Skin epidermis (tissue), 12 donors: ENCODE measurements around the gene VPS26B.
"Not testable (repeated sequence)": the region's sequence is repeated elsewhere in the genome, so short reads cannot be mapped to it uniquely, and the experiment has no call there.

Source experiments
- H3K27ac ChIP-seq, 21 experiments: fragments of 200-600 bp; sonication (generic) in 11 of 21; one replicate each; pipeline ENCODE4 v1.5.0; 2020; ENCODE audit warnings: mild to moderate bottlenecking in 3 of 21, inconsistent platforms in 2 of 21, moderate library complexity in 2 of 21
- H3K4me3 ChIP-seq, 7 experiments: fragments of 200-600 bp; sonication (generic) in 2 of 7; one replicate each; pipeline ENCODE4 v1.5.0; 2020; ENCODE audit warnings: inconsistent platforms in 2 of 7, mild to moderate bottlenecking in 2 of 7, moderate library complexity in 1 of 7

Gene VPS26B

DNA sequence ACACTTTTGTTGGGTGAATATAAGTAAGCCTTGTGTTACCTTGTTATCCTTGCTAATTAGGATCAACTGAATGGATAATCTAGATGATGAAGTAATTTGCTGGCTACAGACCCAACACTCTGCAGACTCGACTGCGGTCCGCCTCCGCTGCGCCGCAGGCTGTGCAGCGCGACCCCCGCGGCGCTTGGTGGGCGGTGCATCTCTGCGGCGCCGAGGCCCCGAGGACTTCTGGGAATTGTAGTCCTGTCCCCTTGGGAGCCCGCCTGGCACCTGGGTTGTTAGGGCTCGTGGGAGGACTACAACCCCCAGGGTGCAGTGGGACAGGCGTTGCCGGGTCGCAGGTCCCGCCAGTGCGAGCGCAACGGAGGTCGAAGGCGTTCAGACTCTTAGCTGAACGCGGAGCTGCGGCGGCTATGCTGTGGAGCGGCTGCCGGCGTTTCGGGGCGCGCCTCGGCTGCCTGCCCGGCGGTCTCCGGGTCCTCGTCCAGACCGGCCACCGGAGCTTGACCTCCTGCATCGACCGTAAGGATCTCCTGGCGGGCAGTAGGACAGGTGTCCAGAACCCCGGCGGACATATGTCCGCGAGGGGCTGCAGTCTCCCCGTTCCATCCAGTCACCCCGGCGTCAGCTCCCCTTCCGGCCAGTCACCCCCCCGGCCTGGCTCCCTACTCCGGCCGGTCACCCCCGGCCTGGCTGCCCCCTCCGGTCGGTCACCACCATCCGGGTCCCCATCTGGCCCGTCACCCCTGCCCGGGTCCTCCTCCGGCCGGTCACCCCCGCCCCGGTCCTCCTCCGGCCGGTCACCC is 28.9 kb downstream of the VPS26B start, which contains the start of the genes ACAD8 and THYN1:
Gene ACAD8, plus strand, starts transcription at position 381 of the 806 bp plus-strand sequence. Its CDS starts 33 bp downstream, at position 414.
Gene THYN1, minus strand, starts transcription at position 165 of the 806 bp plus-strand sequence. CDS start 470 bp downstream, outside the sequence.
- Histone ChIP-seq H3K27ac (peak within 1 kb of the TSS; percentile 37 to 93 (median 83)), H3K4me3 (peak within 1 kb of the TSS; percentile 63 to 97 (median 90))

DNA sequence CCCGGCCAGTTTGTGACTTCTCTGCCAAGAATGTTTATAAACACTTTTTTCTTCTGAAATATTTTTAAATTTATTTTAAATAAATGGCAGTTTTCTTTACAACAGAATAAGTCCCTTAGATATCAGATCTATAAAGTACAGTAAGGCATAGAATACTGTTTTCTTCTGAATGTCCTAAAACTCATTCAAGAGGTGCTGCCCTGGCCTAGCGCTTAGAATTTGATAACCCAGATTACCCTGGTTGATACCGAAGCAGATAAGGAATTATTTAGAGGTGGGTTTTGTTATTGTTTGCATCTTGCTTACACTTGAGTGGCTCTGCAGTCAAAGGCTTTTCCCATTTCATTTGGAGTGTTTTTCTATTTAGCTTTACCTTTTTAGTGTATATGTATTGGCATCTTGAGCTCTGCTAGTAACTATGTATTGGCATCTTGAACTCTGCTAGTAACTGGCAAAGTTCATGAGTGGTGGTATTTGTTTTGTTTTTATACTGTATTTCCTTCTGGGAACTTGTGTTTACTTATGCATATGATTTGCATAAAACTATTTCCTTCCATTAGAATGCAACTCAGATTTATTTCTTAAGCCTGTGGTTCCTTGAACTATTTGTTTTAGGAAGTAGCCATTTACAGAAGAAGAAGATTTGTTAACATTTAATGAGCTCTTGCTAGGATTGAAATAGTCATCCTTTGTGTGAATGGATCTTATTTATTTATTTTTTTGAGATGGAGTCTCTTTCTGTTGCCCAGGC is 30.1 kb downstream of the VPS26B start:
- Histone ChIP-seq H3K27ac (peak overlapping the region in 1 of 21 experiments; percentile 83), H3K4me3 (peak overlapping the region in 6 of 7 experiments; percentile 63 to 97 (median 90))

DNA sequence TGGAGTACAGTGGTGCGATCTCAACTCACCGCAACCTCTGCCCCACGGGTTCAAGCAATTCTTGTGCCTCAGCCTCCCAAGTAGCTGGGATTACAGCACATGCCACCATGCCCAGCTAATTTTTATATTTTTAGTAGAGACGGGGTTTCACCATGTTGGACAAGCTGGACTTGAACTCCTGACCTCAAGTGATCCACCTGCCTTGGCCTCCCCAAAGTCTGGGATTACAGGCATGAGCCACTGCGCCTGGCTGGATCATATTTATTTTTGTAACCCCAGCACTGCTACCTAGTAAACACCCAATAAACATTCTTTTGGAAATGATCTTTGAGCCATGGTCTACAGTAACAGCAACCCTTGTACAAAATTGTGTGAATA is 30.7 kb downstream of the VPS26B start:
- not testable (repeated sequence) for H3K27ac ChIP-seq, H3K4me3 ChIP-seq

DNA sequence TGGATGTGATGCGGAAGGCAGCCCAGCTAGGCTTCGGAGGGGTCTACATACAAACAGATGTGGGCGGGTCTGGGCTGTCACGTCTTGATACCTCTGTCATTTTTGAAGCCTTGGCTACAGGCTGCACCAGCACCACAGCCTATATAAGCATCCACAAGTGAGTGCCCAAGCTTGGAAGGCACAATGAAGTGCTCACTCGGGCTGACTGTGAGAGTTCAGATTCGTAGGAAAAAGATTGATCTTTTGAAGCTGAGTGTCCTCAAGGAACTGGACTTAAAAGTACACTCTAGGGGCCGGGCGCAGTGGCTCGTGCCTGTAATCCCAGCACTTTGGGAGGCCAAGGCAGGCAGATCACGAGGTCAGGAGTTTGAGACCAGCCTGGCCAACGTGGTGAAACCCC is 32.6 kb downstream of the VPS26B start:
- Histone ChIP-seq H3K27ac (no peak overlapping the region), H3K4me3 (no peak overlapping the region)

DNA sequence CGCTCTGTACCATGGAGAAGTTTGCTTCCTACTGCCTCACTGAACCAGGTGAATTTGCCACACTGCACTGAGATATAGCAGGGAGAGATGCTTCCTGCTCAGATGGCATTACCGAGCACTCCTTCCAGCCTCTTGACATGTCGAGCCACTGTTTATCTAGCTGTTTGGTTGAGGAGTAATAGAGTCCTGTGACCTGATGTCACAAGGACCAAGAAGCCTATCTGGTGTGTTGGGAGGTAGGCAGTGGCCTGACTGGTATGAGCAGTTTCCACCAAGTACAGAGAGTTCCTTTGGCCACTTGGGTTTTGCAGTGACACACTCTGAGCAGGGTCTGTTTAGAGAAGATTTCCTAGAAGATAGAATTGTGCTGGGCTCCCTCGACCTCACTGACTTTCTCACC is 34.1 kb downstream of the VPS26B start:
- H3K27ac ChIP-seq = peak overlapping the region in 2 of 21 experiments; percentile 4 to 45

DNA sequence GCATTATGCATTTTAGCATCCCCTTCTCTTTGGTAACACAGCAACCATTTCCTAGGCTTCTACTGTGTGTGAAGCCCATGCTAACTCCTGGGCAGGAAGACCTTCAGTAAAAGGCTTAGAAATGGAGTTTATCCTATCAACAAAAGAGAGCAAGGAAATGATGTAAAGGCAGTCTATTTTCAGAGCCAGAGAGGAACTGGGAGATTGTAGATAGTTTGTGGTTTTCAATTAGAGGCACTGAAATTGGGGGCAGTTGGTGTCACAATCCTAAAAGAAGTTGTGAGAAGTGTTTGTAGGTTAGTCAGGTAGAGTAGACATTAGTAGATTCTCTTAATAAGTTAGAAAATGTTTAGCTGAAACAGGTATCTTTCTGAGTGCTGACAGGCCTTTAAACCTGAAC is 36.0 kb downstream of the VPS26B start:
- no peak overlapping the region for H3K4me3 ChIP-seq
- H3K27ac ChIP-seq = no peak overlapping the region

More for the DNA sequence above, 34.1 kb downstream of the VPS26B start:
- H3K4me3 ChIP-seq = no peak overlapping the region

DNA sequence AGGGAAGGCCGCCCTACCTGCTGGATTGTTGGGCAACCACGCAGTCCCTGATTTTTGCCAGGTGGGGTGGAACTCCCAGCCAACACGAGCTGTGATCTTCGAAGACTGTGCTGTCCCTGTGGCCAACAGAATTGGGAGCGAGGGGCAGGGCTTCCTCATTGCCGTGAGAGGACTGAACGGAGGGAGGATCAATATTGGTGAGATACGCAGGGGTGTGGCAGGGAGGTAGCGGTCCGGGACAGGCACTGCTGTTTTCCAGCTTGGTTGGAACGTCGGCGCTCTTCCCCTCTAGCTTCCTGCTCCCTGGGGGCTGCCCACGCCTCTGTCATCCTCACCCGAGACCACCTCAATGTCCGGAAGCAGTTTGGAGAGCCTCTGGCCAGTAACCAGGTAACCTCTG is 36.5 kb downstream of the VPS26B start:
- Histone ChIP-seq H3K4me3 (no peak overlapping the region), H3K27ac (no peak overlapping the region)

DNA sequence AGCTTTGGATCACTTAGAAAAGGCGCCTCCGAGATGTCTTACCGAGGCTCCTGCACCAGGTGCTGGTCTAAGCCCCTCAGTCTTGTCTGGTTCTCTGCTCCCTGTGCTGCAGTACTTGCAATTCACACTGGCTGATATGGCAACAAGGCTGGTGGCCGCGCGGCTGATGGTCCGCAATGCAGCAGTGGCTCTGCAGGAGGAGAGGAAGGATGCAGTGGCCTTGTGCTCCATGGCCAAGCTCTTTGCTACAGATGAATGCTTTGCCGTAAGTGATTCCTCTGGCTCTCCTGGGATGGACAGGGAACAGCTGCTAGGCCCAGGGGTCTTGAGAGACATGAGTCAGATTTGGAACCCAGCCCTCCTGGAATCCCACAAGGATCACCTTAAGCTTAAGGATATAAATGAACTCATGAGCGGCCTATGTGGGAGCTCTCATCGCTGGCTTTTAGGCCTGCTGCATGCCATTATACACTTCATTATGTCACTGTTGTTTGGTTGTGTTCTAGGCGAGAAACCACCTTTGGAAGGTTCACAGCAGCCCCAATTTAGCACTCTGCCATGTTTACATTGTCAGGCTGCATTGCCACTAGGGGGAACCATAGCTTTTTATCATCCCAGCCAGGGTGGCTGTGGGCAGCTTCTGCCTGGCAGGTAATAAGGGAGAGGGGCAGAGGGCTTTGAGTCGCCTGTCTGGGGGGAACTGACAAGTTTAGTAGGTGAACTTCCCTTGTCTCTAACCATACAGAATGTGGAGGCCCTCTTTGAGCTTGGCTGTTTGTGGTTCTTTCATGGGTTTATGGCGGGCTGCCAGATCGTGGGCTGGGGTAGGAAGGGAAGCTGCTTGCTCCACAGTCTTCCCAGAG is 37.4 kb downstream of the VPS26B start:
- no peak overlapping the region for H3K27ac ChIP-seq

DNA sequence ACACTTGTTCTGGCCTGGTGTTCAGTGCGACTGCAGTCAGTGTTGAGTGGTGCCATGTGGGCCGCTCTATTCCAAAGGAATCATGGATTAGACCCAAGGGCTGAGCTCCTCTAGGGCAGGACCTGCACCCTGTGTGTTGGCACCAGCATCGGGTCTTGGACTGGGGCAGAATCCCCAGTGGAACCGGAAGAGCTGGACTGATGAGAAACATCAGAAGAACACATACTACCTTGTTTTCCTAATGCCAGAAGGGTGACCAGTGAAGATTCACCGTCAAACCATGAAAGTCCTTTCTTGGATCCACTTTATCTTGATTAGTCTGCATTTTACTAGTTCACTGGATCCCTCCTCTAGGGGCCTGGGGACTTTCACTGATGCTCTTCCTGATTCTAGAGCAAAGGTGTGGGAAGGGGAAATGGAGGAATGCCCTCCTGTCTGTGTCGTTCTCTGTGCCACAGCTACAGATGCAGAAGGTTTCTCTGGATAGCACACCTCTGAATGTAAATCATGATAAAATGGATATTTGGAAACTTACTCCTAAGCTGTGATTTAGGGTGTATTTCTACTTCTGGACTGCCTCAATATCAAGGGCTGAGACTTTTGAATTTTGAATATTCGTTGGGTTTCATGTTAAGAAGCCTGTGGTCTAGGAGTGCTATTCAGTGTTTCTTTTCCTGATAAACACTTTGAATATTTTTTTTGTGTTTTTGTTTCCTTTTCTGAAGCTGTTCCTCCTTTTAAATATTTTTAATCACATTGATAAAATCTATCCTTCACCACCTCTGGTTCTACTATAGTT is 40.7 kb downstream of the VPS26B start:
- Histone ChIP-seq H3K27ac (peak overlapping the region in 1 of 21 experiments; percentile 11), H3K4me3 (no peak overlapping the region)

More for the DNA sequence above, 37.4 kb downstream of the VPS26B start:
- H3K4me3 ChIP-seq = no peak overlapping the region

DNA sequence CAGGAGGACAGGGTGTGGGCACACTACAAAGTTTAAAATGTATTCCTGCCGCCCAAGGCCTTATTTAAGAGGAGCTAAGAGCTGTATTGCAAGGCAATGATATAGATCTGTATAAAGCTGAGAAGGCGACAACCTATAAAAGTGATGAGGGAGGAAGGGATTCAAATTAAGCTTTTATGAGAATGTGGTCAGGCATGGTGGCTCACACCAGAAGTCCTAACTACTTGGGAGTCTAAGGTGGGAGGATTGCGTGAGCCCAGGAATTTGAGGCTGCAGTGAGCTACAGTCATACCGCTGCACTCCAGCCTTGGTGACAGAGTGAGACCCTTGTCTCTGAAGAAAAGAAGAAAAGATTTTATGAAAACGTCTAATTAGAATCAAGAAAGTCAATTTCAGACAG is 42.0 kb downstream of the VPS26B start:
- peak overlapping the region in 10 of 21 experiments; percentile 5 to 62 (median 27) for H3K27ac ChIP-seq
- H3K4me3 ChIP-seq = no peak overlapping the region

DNA sequence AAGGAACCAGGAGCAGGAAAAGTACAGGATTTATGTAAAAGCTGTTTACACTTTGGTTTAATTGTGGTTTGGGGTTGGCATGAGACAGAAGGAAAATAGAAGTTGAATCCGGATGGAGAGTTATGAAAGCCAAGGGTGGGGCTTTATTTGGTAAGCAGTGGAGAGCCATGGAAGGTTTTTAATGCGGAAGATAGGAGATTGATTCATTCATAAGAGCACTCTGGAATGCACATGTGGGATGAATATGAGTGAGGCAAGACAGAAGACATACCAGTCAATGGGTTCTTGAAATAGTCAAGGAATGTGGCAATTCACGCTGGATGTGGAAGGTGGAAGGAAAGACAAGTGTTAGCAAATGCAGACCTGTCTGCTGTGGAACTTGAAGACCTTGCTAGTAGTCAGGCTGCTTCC is 42.4 kb downstream of the VPS26B start:
- Histone ChIP-seq H3K4me3 (no peak overlapping the region), H3K27ac (peak overlapping the region in 12 of 21 experiments; percentile 5 to 69 (median 38))

DNA sequence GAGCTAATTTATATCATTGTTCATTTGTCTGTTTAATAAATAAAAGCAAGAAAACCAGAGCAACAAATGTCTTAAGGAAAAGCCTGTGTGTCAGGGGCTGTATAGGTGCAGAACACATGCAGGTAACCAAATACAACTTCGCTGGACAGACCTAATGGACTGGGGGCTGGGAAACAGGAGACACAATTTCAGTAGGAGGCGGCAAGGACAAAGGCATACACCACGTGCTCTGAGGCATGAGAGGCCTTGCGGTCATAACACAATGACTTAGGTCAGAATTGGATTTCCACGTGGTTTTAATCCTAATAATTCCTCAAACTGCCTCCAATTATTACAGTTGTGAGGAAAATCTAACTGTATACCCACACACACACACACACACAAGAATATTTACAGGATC is 43.0 kb downstream of the VPS26B start:
- Histone ChIP-seq H3K27ac (peak overlapping the region in 12 of 21 experiments; percentile 5 to 69 (median 22)), H3K4me3 (no peak overlapping the region)

DNA sequence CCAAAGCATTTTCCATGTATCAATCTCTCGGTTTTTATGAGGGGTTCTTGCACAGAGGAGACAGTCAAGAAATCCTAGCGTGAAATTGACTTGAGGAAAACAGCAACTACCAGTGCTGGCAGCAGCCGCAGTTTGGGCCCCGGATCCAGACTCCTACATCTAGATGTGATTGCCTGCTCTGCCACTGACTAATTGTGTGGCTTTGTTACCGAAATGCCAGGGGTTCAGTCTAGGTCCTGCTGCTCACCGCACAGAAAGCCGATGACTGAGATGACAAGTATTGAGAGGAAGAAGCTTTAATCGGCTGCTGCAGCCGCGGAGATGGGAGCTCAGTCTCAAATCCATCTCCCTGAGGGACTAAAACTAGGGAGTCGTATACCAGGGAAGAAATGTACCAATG is 43.5 kb downstream of the VPS26B start:
- Histone ChIP-seq H3K27ac (peak overlapping the region in 6 of 21 experiments; percentile 5 to 69 (median 36)), H3K4me3 (no peak overlapping the region)

DNA sequence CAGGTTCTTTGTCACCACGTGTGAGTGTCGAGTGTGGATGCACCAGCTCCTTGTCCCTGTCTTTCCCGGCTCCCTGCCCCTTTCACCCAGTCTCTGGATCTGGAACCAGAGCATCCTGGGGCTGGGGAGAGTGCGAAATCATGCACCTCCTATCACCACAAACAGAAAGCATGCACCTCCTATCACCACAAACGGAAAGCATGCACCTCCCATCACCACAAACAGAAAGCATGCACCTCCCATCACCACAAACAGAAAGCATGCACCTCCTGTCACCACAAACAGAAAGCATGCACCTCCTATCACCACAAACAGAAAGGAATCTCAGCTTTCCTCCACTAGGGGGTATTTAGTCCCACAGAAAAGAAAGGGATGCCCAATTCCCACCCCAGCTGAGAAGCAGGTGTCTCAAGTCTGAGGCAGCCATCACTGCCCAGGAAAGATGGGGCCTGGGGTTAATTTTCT is 45.8 kb downstream of the VPS26B start:
- Histone ChIP-seq H3K27ac (peak overlapping the region in 1 of 21 experiments; percentile 40), H3K4me3 (no peak overlapping the region)

DNA sequence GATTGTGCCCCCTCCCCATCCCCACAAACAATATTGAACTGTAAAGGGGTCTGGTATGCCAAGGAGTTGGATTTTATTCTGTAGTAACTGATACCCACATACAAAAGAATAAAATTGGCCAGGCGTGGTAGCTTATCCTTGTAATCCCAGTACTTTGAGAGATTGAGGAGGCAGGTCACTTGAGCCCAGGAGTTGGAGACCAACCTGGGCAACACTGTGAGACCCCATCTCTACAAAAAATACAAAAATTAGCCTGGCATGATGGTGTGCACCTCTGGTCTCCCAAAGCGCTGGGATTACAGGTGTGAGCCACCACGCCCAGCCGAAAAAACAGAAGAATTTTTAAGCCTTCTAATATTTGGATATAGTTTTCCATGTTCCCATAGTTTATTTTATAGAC is 47.5 kb downstream of the VPS26B start:
- Histone ChIP-seq H3K4me3 (no peak overlapping the region), H3K27ac (no peak overlapping the region)

DNA sequence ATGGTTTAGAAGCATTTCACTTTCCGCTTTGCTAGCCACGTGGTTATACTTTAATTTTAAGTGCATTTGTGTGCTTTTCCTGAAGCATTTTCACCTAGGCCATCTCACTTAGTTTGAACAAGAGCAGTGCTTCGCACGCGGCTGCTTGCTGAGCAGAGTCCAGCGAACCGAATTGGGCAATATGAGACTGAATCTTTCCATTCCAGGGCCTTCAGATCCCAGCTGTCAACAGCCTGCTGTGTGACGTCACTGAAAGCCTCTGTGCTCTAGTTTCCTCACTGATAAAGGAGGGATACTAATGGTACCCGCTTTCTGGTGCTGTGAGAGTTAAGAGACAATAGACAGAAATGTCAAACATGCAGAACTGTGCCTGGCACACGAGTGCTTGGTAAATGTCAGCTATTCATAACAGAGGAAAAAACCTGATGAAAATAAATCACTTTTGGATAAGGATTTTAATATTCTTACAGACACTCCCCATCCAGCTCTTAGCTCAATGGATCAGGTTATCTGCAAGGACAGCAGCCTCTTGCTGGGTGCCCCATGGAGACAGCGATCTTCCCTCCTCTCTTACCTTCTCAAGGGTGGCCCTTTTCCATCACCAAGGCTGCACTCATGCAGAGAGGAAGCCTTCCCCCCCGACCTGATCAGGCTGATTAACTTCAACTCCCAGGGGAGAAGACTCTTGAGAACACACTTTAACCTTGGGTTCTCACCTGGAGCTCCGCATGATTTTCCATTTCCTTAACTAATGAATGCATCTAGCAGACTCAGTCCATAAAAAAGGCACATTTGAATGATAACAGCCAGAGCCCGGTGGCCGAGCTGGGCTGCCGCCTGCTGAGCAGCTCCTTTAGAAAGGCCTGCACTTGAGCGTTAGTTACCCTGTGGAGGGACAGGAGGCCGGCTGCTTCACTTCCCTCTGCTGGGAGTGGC is 48.2 kb downstream of the VPS26B start:
- H3K27ac ChIP-seq = no peak overlapping the region
- no peak overlapping the region for H3K4me3 ChIP-seq

DNA sequence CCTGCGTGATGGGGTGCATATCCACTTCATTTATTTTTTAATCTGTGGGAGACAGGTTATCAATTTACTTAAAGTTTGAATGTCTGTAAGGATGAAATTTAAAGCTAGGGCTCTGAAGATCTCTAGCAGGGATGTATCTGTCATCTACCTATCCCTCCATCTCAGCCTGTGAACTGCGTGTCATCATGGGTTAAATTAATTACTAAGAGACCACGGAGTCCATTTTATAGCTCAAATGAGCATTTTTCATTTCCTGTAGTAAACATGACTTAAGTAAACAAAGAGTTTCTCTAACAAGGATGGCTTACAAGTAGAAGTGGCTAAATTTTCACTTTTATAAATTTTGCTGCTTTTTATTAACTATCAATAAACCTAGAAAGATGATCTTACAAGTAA is 48.8 kb downstream of the VPS26B start:
- no peak overlapping the region for H3K27ac ChIP-seq
- H3K4me3 ChIP-seq = no peak overlapping the region

DNA sequence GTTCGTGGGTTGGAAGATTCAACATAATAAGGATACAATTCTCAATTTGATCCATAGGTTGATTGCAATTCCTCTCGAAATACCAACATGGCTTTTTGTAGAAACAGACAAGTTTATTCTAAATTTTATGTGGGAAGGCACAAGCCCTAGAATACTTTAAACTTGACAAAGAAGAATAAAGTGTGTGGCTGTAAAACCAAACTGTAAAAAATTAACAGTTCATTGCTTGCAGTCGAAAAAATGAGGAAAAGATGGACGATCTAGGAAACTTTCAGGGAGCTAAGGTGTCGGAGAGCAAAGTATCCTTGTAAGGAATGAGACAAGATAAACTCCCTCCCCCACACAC is 50.7 kb downstream of the VPS26B start:
- H3K27ac ChIP-seq = peak overlapping the region in 2 of 21 experiments; percentile 59 to 73

More for the DNA sequence above, 50.7 kb downstream of the VPS26B start:
- peak overlapping the region in 6 of 7 experiments; percentile 34 to 56 (median 40) for H3K4me3 ChIP-seq
